ENCODE data around the gene ZNF175. TPM values are rescaled to one million over a fixed set of nuclear protein-coding genes. Genes with fewer than 3 reads are reported as not detected.

Gene ZNF175
- total and polyA plus RNA-seq, 9 of the 15 experiments (the other 6 are each of a cell fraction or from before 2014, with no cell fraction given): 3.7 to 37.9 (median 14.0) TPM

DNA sequence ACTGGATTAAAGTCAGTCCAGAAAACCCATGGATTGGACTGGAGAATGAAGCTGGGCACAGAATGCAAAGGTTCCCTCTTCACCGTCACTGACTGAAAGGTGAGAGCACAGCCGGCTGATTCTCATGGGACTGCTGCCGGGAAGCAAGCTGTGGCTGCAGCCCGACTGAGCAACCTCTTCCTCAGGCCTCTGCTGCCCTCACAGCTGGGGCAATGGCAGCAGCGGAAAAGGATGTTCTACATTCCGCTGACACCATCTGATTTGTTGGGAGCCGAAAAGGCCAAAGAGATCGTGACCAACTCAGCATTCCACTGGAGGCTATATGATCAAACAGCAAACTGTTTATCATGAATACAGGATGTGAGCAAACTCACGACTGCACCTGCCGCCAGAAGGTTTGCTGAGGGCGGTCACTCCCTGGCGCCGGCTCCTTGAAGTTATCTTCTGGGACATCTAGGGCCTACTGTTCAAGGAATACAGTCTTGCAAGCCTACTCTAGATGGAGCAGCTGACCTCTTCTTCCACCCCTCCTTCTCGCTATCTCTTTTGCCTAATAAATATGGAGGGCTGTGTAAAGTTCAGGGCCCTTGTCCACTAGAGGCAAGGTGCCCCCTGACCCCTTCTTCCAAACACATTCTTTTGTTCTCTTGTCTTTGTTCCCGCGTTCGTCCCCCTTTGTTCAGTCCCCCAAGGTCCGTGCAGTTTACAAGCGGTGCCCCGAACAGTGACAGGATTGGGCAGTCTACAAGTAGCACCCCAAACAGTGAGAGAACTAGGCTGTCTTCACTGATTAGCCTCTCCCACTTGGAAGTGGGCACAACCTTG is 20.0 kb upstream of the ZNF175 start (continued):
- TF ChIP-seq NR2C2 (CRISPR knock-in tag; IDR thresholded peaks at IDR 0.05) (no peak), NR2C2 (tag; IDR thresholded peaks at IDR 0.05) (peak; percentile 70), SIN3A (IDR thresholded peaks at IDR 0.05; ENCODE audit: borderline replicate concordance in 2 of 2, control insufficient read depth in 1 of 2, low read depth in 2 of 2, low read length in 2 of 2) (peak in 1 of 2 experiments; percentile 33; a peak in 1 of 4 replicates), MAFK (IDR thresholded peaks at IDR 0.05; ENCODE audit: low read length) (peak; percentile 22; the same call in 1 of the 2 replicates), TEAD4 (IDR thresholded peaks at IDR 0.05; ENCODE audit: low read length) (peak; percentile 36; the same call in 1 of the 2 replicates), TEAD4 (CRISPR knock-in tag; IDR thresholded peaks at IDR 0.05; ENCODE audit: borderline replicate concordance) (no peak), GATAD2A (IDR thresholded peaks at IDR 0.05) (no peak), ZFX (CRISPR knock-in tag; IDR thresholded peaks at IDR 0.05) (peak; percentile 66), RBFOX2 (IDR thresholded peaks at IDR 0.05; ENCODE audit: low read depth, low read length) (peak; percentile 67), CSDE1 (IDR thresholded peaks at IDR 0.05) (no peak), ZNF696 (CRISPR knock-in tag; conservative IDR thresholded peaks at IDR 0.05) (no peak), TAF1 (IDR thresholded peaks at IDR 0.05; ENCODE audit: control insufficient read depth, extremely low read depth, insufficient read depth, low read length, severe bottlenecking) (peak; percentile 23), BRD9 (IDR thresholded peaks at IDR 0.05; ENCODE audit: low read depth, partially characterized antibody) (no peak), TEAD1 (CRISPR knock-in tag; IDR thresholded peaks at IDR 0.05) (peak; percentile 32 to 44; a peak in 2 of 4 replicates), POLR2B (IDR thresholded peaks at IDR 0.05; ENCODE audit: low read depth, partially characterized antibody) (peak; percentile 27), POLR2H (tag; IDR thresholded peaks at IDR 0.05; ENCODE audit: low read depth) (peak; percentile 56; the same call in 1 of the 2 replicates), HMGN3 (IDR thresholded peaks at IDR 0.05; ENCODE audit: borderline replicate concordance, extremely low read depth, insufficient read length, low read depth, low read length) (no peak), ZNF263 (CRISPR knock-in tag; IDR thresholded peaks at IDR 0.05; ENCODE audit: borderline replicate concordance) (peak; percentile 55; the same call in 1 of the 2 replicates)
- TF ChIP-seq, protein P1, sequence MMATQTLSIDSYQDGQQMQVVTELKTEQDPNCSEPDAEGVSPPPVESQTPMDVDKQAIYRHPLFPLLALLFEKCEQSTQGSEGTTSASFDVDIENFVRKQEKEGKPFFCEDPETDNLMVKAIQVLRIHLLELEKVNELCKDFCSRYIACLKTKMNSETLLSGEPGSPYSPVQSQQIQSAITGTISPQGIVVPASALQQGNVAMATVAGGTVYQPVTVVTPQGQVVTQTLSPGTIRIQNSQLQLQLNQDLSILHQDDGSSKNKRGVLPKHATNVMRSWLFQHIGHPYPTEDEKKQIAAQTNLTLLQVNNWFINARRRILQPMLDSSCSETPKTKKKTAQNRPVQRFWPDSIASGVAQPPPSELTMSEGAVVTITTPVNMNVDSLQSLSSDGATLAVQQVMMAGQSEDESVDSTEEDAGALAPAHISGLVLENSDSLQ (IDR thresholded peaks at IDR 0.05): no peak
- TF ChIP-seq, protein P2, sequence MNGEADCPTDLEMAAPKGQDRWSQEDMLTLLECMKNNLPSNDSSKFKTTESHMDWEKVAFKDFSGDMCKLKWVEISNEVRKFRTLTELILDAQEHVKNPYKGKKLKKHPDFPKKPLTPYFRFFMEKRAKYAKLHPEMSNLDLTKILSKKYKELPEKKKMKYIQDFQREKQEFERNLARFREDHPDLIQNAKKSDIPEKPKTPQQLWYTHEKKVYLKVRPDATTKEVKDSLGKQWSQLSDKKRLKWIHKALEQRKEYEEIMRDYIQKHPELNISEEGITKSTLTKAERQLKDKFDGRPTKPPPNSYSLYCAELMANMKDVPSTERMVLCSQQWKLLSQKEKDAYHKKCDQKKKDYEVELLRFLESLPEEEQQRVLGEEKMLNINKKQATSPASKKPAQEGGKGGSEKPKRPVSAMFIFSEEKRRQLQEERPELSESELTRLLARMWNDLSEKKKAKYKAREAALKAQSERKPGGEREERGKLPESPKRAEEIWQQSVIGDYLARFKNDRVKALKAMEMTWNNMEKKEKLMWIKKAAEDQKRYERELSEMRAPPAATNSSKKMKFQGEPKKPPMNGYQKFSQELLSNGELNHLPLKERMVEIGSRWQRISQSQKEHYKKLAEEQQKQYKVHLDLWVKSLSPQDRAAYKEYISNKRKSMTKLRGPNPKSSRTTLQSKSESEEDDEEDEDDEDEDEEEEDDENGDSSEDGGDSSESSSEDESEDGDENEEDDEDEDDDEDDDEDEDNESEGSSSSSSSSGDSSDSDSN (IDR thresholded peaks at IDR 0.05; ENCODE audit: borderline replicate concordance in 1 of 2, low read depth in 2 of 2, low read length in 2 of 2): peak; percentile 48 to 80; a peak in 2 of 4 replicates

Data from K562 (cell line).